Measurements from ENCODE around the gene NNMT. TPM values are rescaled to one million over a fixed set of nuclear protein-coding genes. Genes with fewer than 3 reads are reported as not detected.

Gene NNMT
- total and polyA plus RNA-seq, 9 of the 15 experiments (the other 6 are each of a cell fraction or from before 2014, with no cell fraction given): 6.1 to 15.0 (median 11.2) TPM

DNA sequence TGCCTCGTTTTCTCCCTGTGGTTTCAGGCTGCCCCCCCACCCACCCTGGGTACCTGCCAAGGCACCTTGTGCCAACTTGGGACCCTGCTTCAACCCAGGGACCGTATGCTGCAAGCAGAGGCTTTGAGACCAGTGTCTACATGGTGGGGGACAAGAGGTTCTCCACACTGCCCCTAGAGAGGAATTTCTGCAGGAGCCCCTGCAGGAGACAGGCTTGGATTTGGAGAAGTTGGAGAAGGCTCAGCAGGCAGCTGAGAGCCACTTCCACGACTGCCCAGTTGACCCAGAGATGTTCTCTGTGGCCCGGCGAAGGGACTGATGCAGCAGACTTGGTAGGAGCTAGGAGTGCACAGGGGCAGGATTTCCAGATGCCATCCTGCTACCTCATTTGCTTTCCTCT lies 20.1 kb upstream of the NNMT start:
- ATAC-seq: no peak
- Histone ChIP-seq H3K9me3 (replicated peaks; ENCODE audit: control insufficient read depth, insufficient read depth, low read depth, low read length) (no peaks in the 10 kb centered on the region), H4K20me1 (replicated peaks; ENCODE audit: control insufficient read depth, insufficient read depth, low read length) (no peaks in the 10 kb centered on the region), H3K4me1 (replicated peaks in 1 of 2; ENCODE audit: control insufficient read depth in 2 of 2, insufficient read depth in 2 of 2, low read length in 2 of 2) (peaks cover 3 to 4% of the 10 kb centered on the region in 2 experiments; a peak in 2 of 5 replicates), H3K79me2 (ENCODE audit: control insufficient read depth, insufficient read depth, low read length) (no peaks in the 10 kb centered on the region), H3K4me3 (no peak overlapping the region), H3K27me3 (ENCODE audit: control insufficient read depth in 2 of 2, insufficient read depth in 2 of 2, low read length in 2 of 2) (peaks cover 22 to 24% of the 10 kb centered on the region in 2 experiments), H3K27ac (ENCODE audit: extremely low read depth, low read depth, low read length) (no peak overlapping the region), H3K4me2 (ENCODE audit: insufficient read depth, low read length) (no peak overlapping the region), H3K9ac (ENCODE audit: insufficient read depth in 1 of 2, low read depth in 2 of 2, low read length in 2 of 2) (no peak overlapping the region), H2AFZ (ENCODE audit: low read depth, low read length) (no peak overlapping the region), H3K9me1 (ENCODE audit: control insufficient read depth, insufficient read depth, low read length) (no peaks in the 10 kb centered on the region), H3K36me3 (ENCODE audit: control insufficient read depth, insufficient read depth, low read length) (no peaks in the 10 kb centered on the region)
- 0% methylated on average over 4 of the region's 5 CpGs for WGBS (ENCODE audit: insufficient coverage, low coverage, missing lambda C conversion rate)
- in situ Hi-C loops (cut with MboI): no loop called here
- ChIA-PET POLR2A (no interaction called here), CTCF (ENCODE audit: low intra/inter-chr PET ratio) (no interaction called here)
- BruUV-seq (replicated peaks): no TSS peak
- DNase-seq (ENCODE audit: extremely low read depth in 1 of 4, low spot score in 3 of 4): no peak
- intact Hi-C loops (cut with micrococcal nuclease): no loop called here
- no peak for FAIRE-seq
- no peak for TF ChIP-seq HOXB6 (CRISPR knock-in tag; IDR thresholded peaks at IDR 0.05; ENCODE audit: borderline replicate concordance)
- TF ChIP-seq MIER1 (IDR thresholded peaks at IDR 0.05; ENCODE audit: low read depth): no peak
- TF ChIP-seq GTF2F1 (IDR thresholded peaks at IDR 0.05; ENCODE audit: low read depth, low read length): no peak
- TF ChIP-seq STAT5A (IDR thresholded peaks at IDR 0.05; ENCODE audit: borderline replicate concordance, low read length): no peak
- TF ChIP-seq, protein P1, sequence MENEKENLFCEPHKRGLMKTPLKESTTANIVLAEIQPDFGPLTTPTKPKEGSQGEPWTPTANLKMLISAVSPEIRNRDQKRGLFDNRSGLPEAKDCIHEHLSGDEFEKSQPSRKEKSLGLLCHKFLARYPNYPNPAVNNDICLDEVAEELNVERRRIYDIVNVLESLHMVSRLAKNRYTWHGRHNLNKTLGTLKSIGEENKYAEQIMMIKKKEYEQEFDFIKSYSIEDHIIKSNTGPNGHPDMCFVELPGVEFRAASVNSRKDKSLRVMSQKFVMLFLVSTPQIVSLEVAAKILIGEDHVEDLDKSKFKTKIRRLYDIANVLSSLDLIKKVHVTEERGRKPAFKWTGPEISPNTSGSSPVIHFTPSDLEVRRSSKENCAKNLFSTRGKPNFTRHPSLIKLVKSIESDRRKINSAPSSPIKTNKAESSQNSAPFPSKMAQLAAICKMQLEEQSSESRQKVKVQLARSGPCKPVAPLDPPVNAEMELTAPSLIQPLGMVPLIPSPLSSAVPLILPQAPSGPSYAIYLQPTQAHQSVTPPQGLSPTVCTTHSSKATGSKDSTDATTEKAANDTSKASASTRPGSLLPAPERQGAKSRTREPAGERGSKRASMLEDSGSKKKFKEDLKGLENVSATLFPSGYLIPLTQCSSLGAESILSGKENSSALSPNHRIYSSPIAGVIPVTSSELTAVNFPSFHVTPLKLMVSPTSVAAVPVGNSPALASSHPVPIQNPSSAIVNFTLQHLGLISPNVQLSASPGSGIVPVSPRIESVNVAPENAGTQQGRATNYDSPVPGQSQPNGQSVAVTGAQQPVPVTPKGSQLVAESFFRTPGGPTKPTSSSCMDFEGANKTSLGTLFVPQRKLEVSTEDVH (IDR thresholded peaks at IDR 0.05; ENCODE audit: low read depth, partially characterized antibody): no peak
- no peak for TF ChIP-seq RBM15 (IDR thresholded peaks at IDR 0.05; ENCODE audit: insufficient read depth, low read length)
- TF ChIP-seq SRF (CRISPR knock-in tag; IDR thresholded peaks at IDR 0.05): no peak
- no peak for TF ChIP-seq SMARCA5 (IDR thresholded peaks at IDR 0.05)
- TF ChIP-seq, protein P2, sequence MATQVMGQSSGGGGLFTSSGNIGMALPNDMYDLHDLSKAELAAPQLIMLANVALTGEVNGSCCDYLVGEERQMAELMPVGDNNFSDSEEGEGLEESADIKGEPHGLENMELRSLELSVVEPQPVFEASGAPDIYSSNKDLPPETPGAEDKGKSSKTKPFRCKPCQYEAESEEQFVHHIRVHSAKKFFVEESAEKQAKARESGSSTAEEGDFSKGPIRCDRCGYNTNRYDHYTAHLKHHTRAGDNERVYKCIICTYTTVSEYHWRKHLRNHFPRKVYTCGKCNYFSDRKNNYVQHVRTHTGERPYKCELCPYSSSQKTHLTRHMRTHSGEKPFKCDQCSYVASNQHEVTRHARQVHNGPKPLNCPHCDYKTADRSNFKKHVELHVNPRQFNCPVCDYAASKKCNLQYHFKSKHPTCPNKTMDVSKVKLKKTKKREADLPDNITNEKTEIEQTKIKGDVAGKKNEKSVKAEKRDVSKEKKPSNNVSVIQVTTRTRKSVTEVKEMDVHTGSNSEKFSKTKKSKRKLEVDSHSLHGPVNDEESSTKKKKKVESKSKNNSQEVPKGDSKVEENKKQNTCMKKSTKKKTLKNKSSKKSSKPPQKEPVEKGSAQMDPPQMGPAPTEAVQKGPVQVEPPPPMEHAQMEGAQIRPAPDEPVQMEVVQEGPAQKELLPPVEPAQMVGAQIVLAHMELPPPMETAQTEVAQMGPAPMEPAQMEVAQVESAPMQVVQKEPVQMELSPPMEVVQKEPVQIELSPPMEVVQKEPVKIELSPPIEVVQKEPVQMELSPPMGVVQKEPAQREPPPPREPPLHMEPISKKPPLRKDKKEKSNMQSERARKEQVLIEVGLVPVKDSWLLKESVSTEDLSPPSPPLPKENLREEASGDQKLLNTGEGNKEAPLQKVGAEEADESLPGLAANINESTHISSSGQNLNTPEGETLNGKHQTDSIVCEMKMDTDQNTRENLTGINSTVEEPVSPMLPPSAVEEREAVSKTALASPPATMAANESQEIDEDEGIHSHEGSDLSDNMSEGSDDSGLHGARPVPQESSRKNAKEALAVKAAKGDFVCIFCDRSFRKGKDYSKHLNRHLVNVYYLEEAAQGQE (IDR thresholded peaks at IDR 0.05; ENCODE audit: borderline replicate concordance): no peak
- TF ChIP-seq, protein P2 (CRISPR knock-in tag; IDR thresholded peaks at IDR 0.05; ENCODE audit: low read depth): no peak
- TF ChIP-seq MEF2D (tag; conservative IDR thresholded peaks at IDR 0.05; ENCODE audit: low read depth): no peak
- TF ChIP-seq PURB (CRISPR knock-in tag; IDR thresholded peaks at IDR 0.05; ENCODE audit: low read depth): no peak

All from K562 (cell line).